HepG2 (cell line): ENCODE results near the gene KIF2C. TPM values are rescaled to one million over a fixed set of nuclear protein-coding genes. Genes with fewer than 3 reads are reported as not detected.

Source experiments
- ATAC-seq: fragments of 200-7000 bp; cut with Tn5 transposase; 3 replicates; pipeline ENCODE4 v1.9.1; 2020; ENCODE audit warnings: mild to moderate bottlenecking, moderate library complexity
- BruUV-seq: library from RNA; stranded (reverse); fragments of 400-500 nt; replicated peaks from 2 replicates; lab custom pipeline; 2021; lab: Mats Ljungman, UMichigan
- CTCF ChIA-PET: fragments of 300-600 bp; formaldehyde crosslinking; extraction: SDS; loops from one replicate; lab custom pipeline; 2021; ENCODE audit warnings: low total read pairs, inconsistent platforms, low intra/inter-chr PET ratio; lab: Yijun Ruan, JAX
- POLR2A ChIA-PET: fragments of 350-600 bp; sonication (Branson Sonifier 250); formaldehyde crosslinking; loops from one replicate; lab custom pipeline; 2020; ENCODE audit warnings: antibody characterized with exemption, inconsistent platforms; lab: Yijun Ruan, JAX
- DNase-seq: peaks from one replicate; pipeline ENCODE4 v3.0.0-alpha.2; 2015; ENCODE audit warnings: low spot score
- FAIRE-seq: peaks from 3 replicates; lab custom pipeline; 2011; peaks lifted over from hg19 to GRCh38; lab: Jason Lieb, UNC
- H2AFZ ChIP-seq: one replicate; pipeline ENCODE4 v1.6.1; 2011; ENCODE audit warnings: low read length, inconsistent platforms
- H3K27ac ChIP-seq: fragments of 300-600 bp; 3 replicates; pipeline ENCODE4 v1.8.0; 2011; ENCODE audit warnings: mixed run types, mild to moderate bottlenecking, mixed read lengths, low read length, inconsistent platforms; ENCODE audit not compliant: insufficient read depth; ENCODE audit errors: extremely low read length
- H3K27me3 ChIP-seq, 2 experiments: fragments of 200-600 bp in 1 of 2; 2 replicates in 1 of 2; 3 replicates in 1 of 2; pipeline versions ENCODE4 v1.6.0 to v1.8.0; 2011; ENCODE audit warnings: low read length in 2 of 2, mild to moderate bottlenecking in 2 of 2, moderate library complexity in 2 of 2, inconsistent platforms in 1 of 2; ENCODE audit not compliant: insufficient read depth in 2 of 2, control insufficient read depth in 1 of 2
- H3K36me3 ChIP-seq, 2 experiments: fragments of 200-600 bp in 1 of 2; replicated peaks in 1 of 2; 2 replicates in 1 of 2; 3 replicates in 1 of 2; pipeline versions ENCODE4 v1.5.1 to v1.8.0; 2011; ENCODE audit warnings: low read length in 2 of 2, inconsistent platforms in 1 of 2; ENCODE audit not compliant: insufficient read depth in 2 of 2, control insufficient read depth in 1 of 2
- H3K4me1 ChIP-seq: 2 replicates; pipeline ENCODE4 v1.5.1; 2012; ENCODE audit warnings: low read length, inconsistent platforms; ENCODE audit not compliant: insufficient read depth
- H3K4me2 ChIP-seq: 2 replicates; pipeline ENCODE4 v1.6.0; 2011; ENCODE audit warnings: low read depth, low read length, inconsistent platforms
- H3K4me3 ChIP-seq, 3 experiments: fragments of 200-600 bp in 1 of 3; sonication (generic), shearing (Covaris generic) in 1 of 3; replicated peaks in 1 of 3; 2 replicates each; pipeline ENCODE4 v1.5.1; 2011 to 2016; ENCODE audit warnings: low read length in 3 of 3, inconsistent platforms in 2 of 3, low read depth in 2 of 3, mild to moderate bottlenecking in 2 of 3, control low read depth in 1 of 3, mixed read lengths in 1 of 3; ENCODE audit not compliant: insufficient read depth in 1 of 3
- H3K79me2 ChIP-seq: one replicate; pipeline ENCODE4 v1.6.1; 2011; ENCODE audit warnings: low read length, inconsistent platforms; ENCODE audit not compliant: insufficient read depth
- H3K9ac ChIP-seq: 2 replicates; pipeline ENCODE4 v1.6.0; 2011; ENCODE audit warnings: mild to moderate bottlenecking, low read depth, low read length, inconsistent platforms; ENCODE audit not compliant: insufficient read depth
- H3K9me3 ChIP-seq: 2 replicates; pipeline ENCODE4 v1.5.1; 2012; ENCODE audit warnings: mild to moderate bottlenecking, low read length
- H4K20me1 ChIP-seq: 2 replicates; pipeline ENCODE4 v1.6.0; 2011; ENCODE audit warnings: inconsistent platforms, mild to moderate bottlenecking, low read length, moderate library complexity; ENCODE audit not compliant: insufficient read depth
- BCL6 ChIP-seq: IDR thresholded peaks from 2 replicates; pipeline ENCODE4 v1.6.1; 2016; ENCODE audit warnings: missing genetic modification reagents, missing compliant biosample characterization
- CBX5 ChIP-seq: sonication (generic); formaldehyde crosslinking; IDR thresholded peaks from 2 replicates; pipeline ENCODE4 v1.4.0; 2020; ENCODE audit warnings: missing genetic modification reagents, borderline replicate concordance
- CHD2 ChIP-seq: IDR thresholded peaks from 2 replicates; pipeline ENCODE4 v1.6.1; 2011; ENCODE audit warnings: low read depth, low read length, improper control_type of control experiment
- EEA1 ChIP-seq: sonication (generic); formaldehyde crosslinking; IDR thresholded peaks from 2 replicates; pipeline ENCODE4 v1.5.1; 2020; ENCODE audit warnings: mild to moderate bottlenecking, missing genetic modification reagents, borderline replicate concordance
- ELF1 ChIP-seq: sonication (generic); formaldehyde crosslinking; IDR thresholded peaks from 2 replicates; pipeline ENCODE4 v1.4.0; 2020; ENCODE audit warnings: missing genetic modification reagents
- ELF3 ChIP-seq: IDR thresholded peaks from 2 replicates; pipeline ENCODE4 v1.6.1; 2016; ENCODE audit warnings: missing genetic modification reagents, missing compliant biosample characterization
- HMG20B ChIP-seq: conservative IDR thresholded peaks from 2 replicates; pipeline ENCODE4 v1.6.1; 2016; ENCODE audit warnings: missing genetic modification reagents, missing compliant biosample characterization
- IRF9 ChIP-seq: sonication (generic); formaldehyde crosslinking; IDR thresholded peaks from 2 replicates; pipeline ENCODE4 v1.8.0; 2022; ENCODE audit warnings: missing genetic modification reagents, mild to moderate bottlenecking, borderline replicate concordance
- KDM4B ChIP-seq: sonication (generic); formaldehyde crosslinking; IDR thresholded peaks from 2 replicates; pipeline ENCODE4 v1.4.0; 2020; ENCODE audit warnings: missing genetic modification reagents
- KMT2A ChIP-seq: sonication (generic); formaldehyde crosslinking; IDR thresholded peaks from 2 replicates; pipeline ENCODE4 v1.4.0; 2020; ENCODE audit warnings: missing genetic modification reagents
- PRDM10 ChIP-seq: sonication (generic); formaldehyde crosslinking; IDR thresholded peaks from 2 replicates; pipeline ENCODE4 v1.4.0; 2020; ENCODE audit warnings: low read depth, missing genetic modification reagents
- REPIN1 ChIP-seq: sonication (generic); formaldehyde crosslinking; IDR thresholded peaks from 2 replicates; pipeline ENCODE4 v1.8.0; 2022; ENCODE audit warnings: missing genetic modification reagents, low read depth, mild to moderate bottlenecking, borderline replicate concordance
- REXO4 ChIP-seq: sonication (generic); formaldehyde crosslinking; IDR thresholded peaks from 2 replicates; pipeline ENCODE4 v1.8.0; 2022; ENCODE audit warnings: missing genetic modification reagents, mild to moderate bottlenecking, borderline replicate concordance
- RFXAP ChIP-seq: sonication (generic); formaldehyde crosslinking; IDR thresholded peaks from 2 replicates; pipeline ENCODE4 v1.4.0; 2020; ENCODE audit warnings: missing genetic modification reagents, borderline replicate concordance
- SOX6 ChIP-seq, 2 experiments: fragments of 450-650 bp in 1 of 2; sonication (generic) in 1 of 2; formaldehyde crosslinking in 1 of 2; IDR thresholded peaks; 2 replicates each; pipeline versions ENCODE4 v1.4.0 to v1.6.1; 2017 to 2020; ENCODE audit warnings: antibody characterized with exemption in 1 of 2, mild to moderate bottlenecking in 1 of 2, missing genetic modification reagents in 1 of 2
- STAG1 ChIP-seq: sonication (generic); formaldehyde crosslinking; IDR thresholded peaks from 2 replicates; pipeline ENCODE4 v1.4.0; 2020; ENCODE audit warnings: missing genetic modification reagents
- ZFP41 ChIP-seq: sonication (generic); formaldehyde crosslinking; IDR thresholded peaks from 2 replicates; pipeline ENCODE4 v1.4.0; 2020; ENCODE audit warnings: mild to moderate bottlenecking, missing genetic modification reagents, borderline replicate concordance
- ZNF235 ChIP-seq: sonication (generic); formaldehyde crosslinking; IDR thresholded peaks from 2 replicates; pipeline ENCODE4 v1.8.1; 2023; ENCODE audit warnings: mild to moderate bottlenecking, missing genetic modification reagents, borderline replicate concordance
- WGBS: methylation state at CpG from one replicate; pipeline ENCODE4 v1.1.6; 2017; ENCODE audit warnings: low lambda C conversion rate; 5-methylcytosine and 5-hydroxymethylcytosine counted together
- in situ Hi-C: cut with HindIII; loops from 2 replicates; pipeline ENCODE4 v1.10.0; 2017; ENCODE audit warnings: low pct_unique_long_range_greater_than_20kb; ENCODE audit not compliant: extremely low pct_ligation_motif_present
- intact Hi-C: fragments of 100-400 bp; cut with micrococcal nuclease; formaldehyde crosslinking; loops from one replicate; pipeline ENCODE4 v1.10.0; 2022; ENCODE audit not compliant: unreplicated experiment
- polyA plus RNA-seq, 8 experiments: library from polyadenylated mRNA; depleted of rRNA in 3 of 8; stranded (reverse) in 7 of 8; unstranded in 1 of 8; fragments of >200 nt; fragmentation: Illumina TruSeq in 4 of 8; extraction: Trizol in 4 of 8; gene quantifications; 2 replicates each; pipeline versions ENCODE4 v1.2.1 to v1.2.3, GENCODE V29; 2011 to 2016; ENCODE audit warnings: low read depth in 4 of 8, missing spikeins in 1 of 8, mixed read lengths in 1 of 8; ENCODE audit not compliant: insufficient read depth in 1 of 8
- total RNA-seq, 5 experiments: library from RNA; depleted of rRNA; stranded (reverse); fragments of >200 nt; fragmentation: Illumina TruSeq; extraction: Trizol; gene quantifications; 2 replicates each; pipeline ENCODE4 v1.2.3, GENCODE V29; 2016; ENCODE audit warnings: low read depth in 1 of 5
- TF ChIP-seq, protein P1 (sequence below): sonication (generic); formaldehyde crosslinking; IDR thresholded peaks from 2 replicates; pipeline ENCODE4 v1.4.0; 2020; ENCODE audit warnings: mild to moderate bottlenecking, missing genetic modification reagents

KIF2C gene
- total and polyA plus RNA-seq, 2 of the 13 experiments (the other 11 are each of a cell fraction or from before 2014, with no cell fraction given) = 29.7 to 53.7 TPM

GRCh38 chr1:44786138-44786840 is 46.7 kb downstream of the KIF2C start:
- ATAC-seq = peak; percentile 23
- H3K9ac ChIP-seq = peak overlapping the region; percentile 41
- BruUV-seq = no TSS peak
- H3K27me3 ChIP-seq = peaks cover 3 to 17% of the 10 kb centered on the region in 2 experiments; a peak in 2 of 5 replicates
- DNase-seq = peak; percentile 60
- no peaks in the 10 kb centered on the region for H4K20me1 ChIP-seq
- CTCF ChIA-PET = no interaction called here
- H3K4me2 ChIP-seq = peak overlapping the region; percentile 76
- WGBS = 40% methylated on average over 28 of the region's 49 CpGs
- POLR2A ChIA-PET = interaction anchor here (0.7 to 5.7 kb wide), 10 partner anchors 10 to 554 kb away, joined by 3 to 34 read pairs (median 12); partner anchors contain the start of genes BTBD19, DYNLT4, HECTD3 and MUTYH
- intact Hi-C loops (no loop called here), in situ Hi-C loops (no loop called here)
- no peaks in the 10 kb centered on the region for H3K36me3 ChIP-seq
- H3K4me1 ChIP-seq = peaks cover 61% of the 10 kb centered on the region
- peak overlapping the region in 2 of 3 experiments; percentile 34 to 79; a peak in 3 of 6 replicates for H3K4me3 ChIP-seq
- H2AFZ ChIP-seq = no peak overlapping the region
- H3K79me2 ChIP-seq = no peaks in the 10 kb centered on the region
- FAIRE-seq = peak; percentile 68
- H3K9me3 ChIP-seq = no peaks in the 10 kb centered on the region
- H3K27ac ChIP-seq = no peak overlapping the region
- TF ChIP-seq ELF1 (peak; percentile 83), KMT2A (CRISPR knock-in tag) (no peak), EEA1 (CRISPR knock-in tag) (peak; percentile 32; the same call in 1 of the 2 replicates), KDM4B (CRISPR knock-in tag) (no peak), ELF3 (CRISPR knock-in tag) (peak; percentile 77; the same call in 1 of the 2 replicates), ZFP41 (0 out of 2 replicates have a peak, but pooled peaks have one; percentile 49), ZNF235 (CRISPR knock-in tag) (0 out of 2 replicates have a peak, but pooled peaks have one; percentile 71), PRDM10 (CRISPR knock-in tag) (0 out of 2 replicates have a peak, but pooled peaks have one; percentile 39), CHD2 (no peak), RFXAP (CRISPR knock-in tag) (no peak), BCL6 (peak; percentile 19; the same call in 1 of the 2 replicates), SOX6 (IDR thresholded peaks at IDR 0.05) (no peak), SOX6 (CRISPR knock-in tag; IDR thresholded peaks at IDR 0.05) (peak; percentile 34; the same call in 1 of the 2 replicates), CBX5 (CRISPR knock-in tag) (peak; percentile 55; the same call in 1 of the 2 replicates), REXO4 (CRISPR knock-in tag) (no peak), IRF9 (CRISPR knock-in tag) (0 out of 2 replicates have a peak, but pooled peaks have one; percentile 60), REPIN1 (CRISPR knock-in tag) (peak; percentile 14; the same call in 1 of the 2 replicates), HMG20B (CRISPR knock-in tag) (no peak), STAG1 (peak; percentile 78)
- TF ChIP-seq, protein P1, sequence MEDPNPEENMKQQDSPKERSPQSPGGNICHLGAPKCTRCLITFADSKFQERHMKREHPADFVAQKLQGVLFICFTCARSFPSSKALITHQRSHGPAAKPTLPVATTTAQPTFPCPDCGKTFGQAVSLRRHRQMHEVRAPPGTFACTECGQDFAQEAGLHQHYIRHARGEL = peak; percentile 71; the same call in 1 of the 2 replicates
